Panc1 (cell line): ENCODE data around the gene TPST2. TPM values are rescaled to one million over a fixed set of nuclear protein-coding genes. Genes with fewer than 3 reads are reported as not detected.

Experiments used
- ATAC-seq: fragments of 200-7000 bp; cut with Tn5 transposase; 2 replicates; pipeline ENCODE4 v1.9.1; 2020; ENCODE audit warnings: mild to moderate bottlenecking, moderate library complexity
- BruUV-seq: library from RNA; stranded (reverse); fragments of 400-500 nt; replicated peaks from 2 replicates; lab custom pipeline; 2021; lab: Mats Ljungman, UMichigan
- CTCF ChIA-PET: fragments of 300-600 bp; sonication (Branson Sonifier 250); formaldehyde crosslinking; loops from one replicate; lab custom pipeline; 2022; ENCODE audit warnings: antibody characterized with exemption; lab: Charles Lee
- POLR2A ChIA-PET: fragments of 300-600 bp; sonication (Branson Sonifier 250); formaldehyde crosslinking; loops from one replicate; lab custom pipeline; 2022; ENCODE audit warnings: antibody characterized with exemption; lab: Charles Lee
- DNase-seq: peaks from one replicate; pipeline ENCODE4 v3.0.0-alpha.2; 2010; ENCODE audit warnings: low read depth, low spot score
- H3K27ac ChIP-seq: 2 replicates; pipeline ENCODE4 v1.5.1; 2011; ENCODE audit warnings: mild to moderate bottlenecking, low read length, inconsistent platforms
- H3K27me3 ChIP-seq: fragments of 200-500 bp; sonication (Bioruptor generic); 2 replicates; pipeline ENCODE4 v1.6.0; 2014; ENCODE audit warnings: low read length, inconsistent platforms; ENCODE audit not compliant: control insufficient read depth, insufficient read depth
- H3K36me3 ChIP-seq: fragments of 200-500 bp; sonication (Bioruptor generic); 2 replicates; pipeline ENCODE4 v1.5.1; 2014; ENCODE audit warnings: inconsistent platforms, mild to moderate bottlenecking, low read length, moderate library complexity; ENCODE audit not compliant: control insufficient read depth, insufficient read depth
- H3K4me1 ChIP-seq: 2 replicates; pipeline ENCODE4 v1.5.1; 2011; ENCODE audit warnings: inconsistent platforms, mild to moderate bottlenecking, low read length, moderate library complexity; ENCODE audit not compliant: control insufficient read depth, insufficient read depth
- H3K4me3 ChIP-seq, 2 experiments: 2 replicates each; pipeline ENCODE4 v1.5.1; 2011 to 2012; ENCODE audit warnings: low read depth in 2 of 2, low read length in 2 of 2, mild to moderate bottlenecking in 2 of 2, inconsistent platforms in 1 of 2, moderate library complexity in 1 of 2
- H3K9me3 ChIP-seq: fragments of 200-500 bp; sonication (Bioruptor generic); 2 replicates; pipeline ENCODE4 v1.5.1; 2014; ENCODE audit warnings: low read depth, mild to moderate bottlenecking, inconsistent platforms, low read length, moderate library complexity; ENCODE audit not compliant: control insufficient read depth, insufficient read depth
- CTCF ChIP-seq: fragments of 450-650 bp; IDR thresholded peaks from 2 replicates; pipeline ENCODE4 v1.5.1; 2017; ENCODE audit warnings: mild to moderate bottlenecking
- POLR2AphosphoS5 ChIP-seq: IDR thresholded peaks from 2 replicates; pipeline ENCODE4 v1.6.1; 2012; ENCODE audit warnings: mild to moderate bottlenecking, low read depth, low read length, moderate library complexity
- REST ChIP-seq, 2 experiments: IDR thresholded peaks; 2 replicates each; pipeline ENCODE4 v1.6.1; 2011 to 2012; ENCODE audit warnings: low read depth in 2 of 2, control low read depth in 1 of 2, low read length in 1 of 2, mild to moderate bottlenecking in 1 of 2, moderate library complexity in 1 of 2; ENCODE audit not compliant: insufficient read depth in 1 of 2
- SIN3A ChIP-seq: IDR thresholded peaks from 2 replicates; pipeline ENCODE4 v1.6.1; 2012; ENCODE audit warnings: low read depth, mild to moderate bottlenecking, low read length, moderate library complexity, borderline replicate concordance; ENCODE audit not compliant: insufficient read depth
- TCF7L2 ChIP-seq: IDR thresholded peaks from 2 replicates; pipeline ENCODE4 v1.6.1; 2011; ENCODE audit warnings: mild to moderate bottlenecking, low read depth, low read length, inconsistent platforms
- in situ Hi-C: cut with HindIII; loops from 2 replicates; pipeline ENCODE4 v1.10.0; 2016; ENCODE audit warnings: low sequenced_read_pairs, low pct_unique_long_range_greater_than_20kb
- intact Hi-C: fragments of 100-400 bp; cut with micrococcal nuclease; formaldehyde crosslinking; loops from one replicate; pipeline ENCODE4 v1.10.0; 2022; ENCODE audit not compliant: unreplicated experiment
- total RNA-seq: library from RNA; stranded (reverse); gene quantifications from one replicate; pipeline ENCODE4 v1.2.1, GENCODE V29; 2021; ENCODE audit not compliant: unreplicated experiment

The TPST2 gene
- total RNA-seq, 1 experiment from 2014 or later, result 7.1 TPM

GRCh38 chr22:26541167-26541819, 48.6 kb downstream of the TPST2 start:
- no peak for DNase-seq
- Histone ChIP-seq H3K27ac (no peak overlapping the region), H3K9me3 (no peaks in the 10 kb centered on the region), H3K36me3 (no peaks in the 10 kb centered on the region), H3K27me3 (no peaks in the 10 kb centered on the region), H3K4me1 (no peaks in the 10 kb centered on the region), H3K4me3 (no peak overlapping the region)
- TF ChIP-seq SIN3A (no peak), REST (IDR thresholded peaks at IDR 0.05; ENCODE audit: insufficient read depth in 1 of 2, low read depth in 2 of 2, low read length in 1 of 2) (no peak)
- no peak for ATAC-seq
- in situ Hi-C loops, result no loop called here
- ChIA-PET CTCF (no interaction called here), POLR2A (no interaction called here)
- intact Hi-C loops, result no loop called here
- no TSS peak for BruUV-seq

GRCh38 chr22:26540119-26540518, 49.8 kb downstream of the TPST2 start:
- POLR2A ChIA-PET, result no interaction called here
- no peaks in the 10 kb centered on the region for H3K36me3 ChIP-seq
- TF ChIP-seq TCF7L2 (no peak), REST (IDR thresholded peaks at IDR 0.05; ENCODE audit: insufficient read depth in 1 of 2, low read depth in 2 of 2, low read length in 1 of 2) (no peak), SIN3A (no peak), CTCF (no peak), POLR2AphosphoS5 (no peak)
- intact Hi-C loops, result no loop called here
- CTCF ChIA-PET, result no interaction called here
- H3K27me3 ChIP-seq, result no peaks in the 10 kb centered on the region
- no peak for DNase-seq
- H3K27ac ChIP-seq, result no peak overlapping the region
- H3K9me3 ChIP-seq, result no peaks in the 10 kb centered on the region
- no peak for ATAC-seq
- no peak overlapping the region for H3K4me3 ChIP-seq
- in situ Hi-C loops, result no loop called here
- H3K4me1 ChIP-seq, result no peaks in the 10 kb centered on the region
- no TSS peak for BruUV-seq
